Glutamatergic neuron (in vitro differentiated cells): ENCODE data around the gene PAN3. TPM values are rescaled to one million over a fixed set of nuclear protein-coding genes. Genes with fewer than 3 reads are reported as not detected.

Experiments used
- DNase-seq: peaks from one replicate; pipeline ENCODE4 v3.0.0; 2022
- H3K27ac Mint-ChIP-seq: one replicate; pipeline ENCODE4 v1.8.0; 2020; ENCODE audit warnings: mild to moderate bottlenecking, mixed read lengths, inconsistent platforms; ENCODE audit not compliant: unreplicated experiment
- H3K27me3 Mint-ChIP-seq: one replicate; pipeline ENCODE4 v1.8.0; 2020; ENCODE audit warnings: mild to moderate bottlenecking, moderate library complexity, mixed read lengths, inconsistent platforms; ENCODE audit not compliant: unreplicated experiment
- H3K36me3 Mint-ChIP-seq: one replicate; pipeline ENCODE4 v1.8.0; 2020; ENCODE audit warnings: mild to moderate bottlenecking, mixed read lengths, inconsistent platforms; ENCODE audit not compliant: unreplicated experiment
- H3K4me1 Mint-ChIP-seq: one replicate; pipeline ENCODE4 v1.8.0; 2020; ENCODE audit warnings: mild to moderate bottlenecking, low read depth, mixed read lengths, inconsistent platforms; ENCODE audit not compliant: unreplicated experiment
- H3K4me3 Mint-ChIP-seq: one replicate; pipeline ENCODE4 v1.8.0; 2020; ENCODE audit warnings: mild to moderate bottlenecking, mixed read lengths, inconsistent platforms; ENCODE audit not compliant: unreplicated experiment
- H3K9me3 Mint-ChIP-seq: one replicate; pipeline ENCODE4 v1.8.0; 2020; ENCODE audit warnings: mild to moderate bottlenecking, moderate library complexity, mixed read lengths, inconsistent platforms; ENCODE audit not compliant: unreplicated experiment
- CTCF ChIP-seq: fragments of 200-600 bp; sonication (generic); IDR thresholded peaks from one replicate; pipeline ENCODE4 v1.5.0; 2021; ENCODE audit not compliant: partially characterized antibody, unreplicated experiment
- total RNA-seq: library from RNA; stranded (reverse); fragmentation: NEBNext Ultra II Directional; extraction: Animal tissue kit (Norgen Biotek cat#: 25700); gene quantifications from one replicate; pipeline ENCODE4 v1.2.1, GENCODE V29; 2021; ENCODE audit not compliant: unreplicated experiment

The PAN3 gene
- total RNA-seq, 1 donor from 2014 or later: 27.4 TPM

GRCh38 chr13:28171266-28171665 is 32.9 kb downstream of the PAN3 start:
- Mint-ChIP-seq H3K9me3 (no peaks in the 10 kb centered on the region), H3K27me3 (no peaks in the 10 kb centered on the region), H3K4me3 (no peak overlapping the region), H3K27ac (no peak overlapping the region), H3K4me1 (no peaks in the 10 kb centered on the region), H3K36me3 (no peaks in the 10 kb centered on the region)
- TF ChIP-seq CTCF: no peak
- no peak for DNase-seq

- no peak for TF ChIP-seq CTCF
- H3K27ac Mint-ChIP-seq: no peak overlapping the region
- H3K9me3 Mint-ChIP-seq: no peaks in the 10 kb centered on the region
- no peaks in the 10 kb centered on the region for H3K4me1 Mint-ChIP-seq
- no peak for DNase-seq
- H3K27me3 Mint-ChIP-seq: no peaks in the 10 kb centered on the region
- H3K36me3 Mint-ChIP-seq: no peaks in the 10 kb centered on the region
- H3K4me3 Mint-ChIP-seq: no peak overlapping the region
Observed at GRCh38 chr13:28172947-28173346, 34.6 kb downstream of the PAN3 start.

GRCh38 chr13:28173793-28174192 is 35.4 kb downstream of the PAN3 start:
- no peaks in the 10 kb centered on the region for H3K27me3 Mint-ChIP-seq
- no peaks in the 10 kb centered on the region for H3K9me3 Mint-ChIP-seq
- no peaks in the 10 kb centered on the region for H3K36me3 Mint-ChIP-seq
- no peaks in the 10 kb centered on the region for H3K4me1 Mint-ChIP-seq
- DNase-seq: no peak
- no peak for TF ChIP-seq CTCF
- H3K27ac Mint-ChIP-seq: no peak overlapping the region
- H3K4me3 Mint-ChIP-seq: no peak overlapping the region

- Mint-ChIP-seq H3K9me3 (no peaks in the 10 kb centered on the region), H3K4me1 (no peaks in the 10 kb centered on the region), H3K27ac (no peak overlapping the region), H3K4me3 (no peak overlapping the region), H3K36me3 (no peaks in the 10 kb centered on the region), H3K27me3 (no peaks in the 10 kb centered on the region)
- no peak for DNase-seq
- no peak for TF ChIP-seq CTCF
Observed at GRCh38 chr13:28177327-28177726, 39.0 kb downstream of the PAN3 start.

GRCh38 chr13:28177877-28178276 is 39.5 kb downstream of the PAN3 start:
- Mint-ChIP-seq H3K4me3 (no peak overlapping the region), H3K27ac (no peak overlapping the region), H3K9me3 (no peaks in the 10 kb centered on the region), H3K4me1 (no peaks in the 10 kb centered on the region), H3K27me3 (no peaks in the 10 kb centered on the region), H3K36me3 (no peaks in the 10 kb centered on the region)
- no peak for TF ChIP-seq CTCF
- no peak for DNase-seq
